GM23338 (cell line): ENCODE data around the gene EYA2. TPM values are rescaled to one million over a fixed set of nuclear protein-coding genes. Genes with fewer than 3 reads are reported as not detected.

Experiments
- ATAC-seq: fragments of 200-7000 bp; cut with Tn5 transposase; 3 replicates; pipeline ENCODE4 v1.9.1; 2020
- DNase-seq: peaks from one replicate; pipeline ENCODE4 v3.0.0-alpha.2; 2015; ENCODE audit warnings: low spot score
- H2AFZ ChIP-seq: fragments of 200-600 bp; sonication (generic); 2 replicates; pipeline ENCODE4 v1.8.0; 2016; ENCODE audit warnings: antibody characterized with exemption, mild to moderate bottlenecking, moderate library complexity
- H3F3A ChIP-seq: fragments of 200-600 bp; sonication (generic); replicated peaks from 2 replicates; pipeline ENCODE4 v1.8.0; 2017; ENCODE audit warnings: antibody characterized with exemption, mixed run types, low read depth
- H3K27ac ChIP-seq: fragments of 200-600 bp; sonication (generic); 2 replicates; pipeline ENCODE4 v1.6.1; 2016; ENCODE audit warnings: low read depth
- H3K27me3 ChIP-seq: fragments of 200-600 bp; sonication (generic); 2 replicates; pipeline ENCODE4 v1.8.0; 2016; ENCODE audit warnings: mild to moderate bottlenecking, mixed run types, moderate library complexity; ENCODE audit not compliant: insufficient read depth
- H3K36me3 ChIP-seq: fragments of 200-600 bp; sonication (generic); 2 replicates; pipeline ENCODE4 v1.8.0; 2016; ENCODE audit warnings: mild to moderate bottlenecking; ENCODE audit not compliant: insufficient read depth
- H3K4me1 ChIP-seq: fragments of 200-600 bp; sonication (generic); 2 replicates; pipeline ENCODE4 v1.8.0; 2016; ENCODE audit warnings: mild to moderate bottlenecking, moderate library complexity; ENCODE audit not compliant: insufficient read depth
- H3K4me2 ChIP-seq: fragments of 200-600 bp; sonication (generic); 2 replicates; pipeline ENCODE4 v1.7.1; 2017; ENCODE audit warnings: mixed run types
- H3K4me3 ChIP-seq: fragments of 200-600 bp; sonication (generic); 2 replicates; pipeline ENCODE4 v1.6.1; 2016; ENCODE audit warnings: mixed run types
- H3K79me2 ChIP-seq: fragments of 200-600 bp; sonication (generic); replicated peaks from 2 replicates; pipeline ENCODE4 v1.8.0; 2017; ENCODE audit warnings: mild to moderate bottlenecking; ENCODE audit not compliant: insufficient read depth
- H3K9me2 ChIP-seq: fragments of 200-600 bp; sonication (generic); 2 replicates; pipeline ENCODE4 v1.8.0; 2017; ENCODE audit not compliant: insufficient read depth
- H4K20me1 ChIP-seq: fragments of 200-600 bp; sonication (generic); replicated peaks from 2 replicates; pipeline ENCODE4 v1.8.0; 2017; ENCODE audit warnings: mild to moderate bottlenecking; ENCODE audit not compliant: insufficient read depth
- H3K27ac Mint-ChIP-seq: 2 replicates; pipeline ENCODE4 v1.8.0; 2020; ENCODE audit warnings: inconsistent platforms, mild to moderate bottlenecking, moderate library complexity, mixed read lengths
- H3K27me3 Mint-ChIP-seq: 3 replicates; pipeline ENCODE4 v1.8.0; 2022; ENCODE audit warnings: low read depth, mild to moderate bottlenecking, moderate library complexity, mixed read lengths, inconsistent platforms; ENCODE audit not compliant: insufficient read depth, poor library complexity
- H3K36me3 Mint-ChIP-seq: 3 replicates; pipeline ENCODE4 v1.8.0; 2021; ENCODE audit warnings: low read depth, mild to moderate bottlenecking, inconsistent platforms, moderate library complexity, mixed read lengths
- H3K4me1 Mint-ChIP-seq: 3 replicates; pipeline ENCODE4 v1.8.0; 2020; ENCODE audit warnings: mild to moderate bottlenecking, inconsistent platforms, mixed read lengths
- H3K4me3 Mint-ChIP-seq: 3 replicates; pipeline ENCODE4 v1.8.0; 2021; ENCODE audit warnings: moderate library complexity, mild to moderate bottlenecking, inconsistent platforms, mixed read lengths
- H3K9me3 Mint-ChIP-seq: 3 replicates; pipeline ENCODE4 v1.8.0; 2020; ENCODE audit warnings: moderate library complexity, mild to moderate bottlenecking, inconsistent platforms, mixed read lengths
- CREB1 ChIP-seq: fragments of 250-450 bp; sonication (Bioruptor Pico); IDR thresholded peaks from 2 replicates; pipeline ENCODE4 v1.5.0; 2020; ENCODE audit warnings: low read depth, mild to moderate bottlenecking, moderate library complexity
- EZH2 ChIP-seq: fragments of 200-600 bp; sonication (generic); IDR thresholded peaks from one replicate; pipeline ENCODE4 v1.8.0; 2017; ENCODE audit warnings: antibody characterized with exemption, mild to moderate bottlenecking, low read depth; ENCODE audit not compliant: unreplicated experiment
- EZH2phosphoT487 ChIP-seq: fragments of 200-600 bp; sonication (generic); IDR thresholded peaks from one replicate; pipeline ENCODE4 v1.8.1; 2018; ENCODE audit warnings: antibody characterized with exemption; ENCODE audit not compliant: unreplicated experiment
- JUNB ChIP-seq: IDR thresholded peaks from one replicate; pipeline ENCODE4 v1.6.1; 2016; ENCODE audit warnings: antibody characterized with exemption; ENCODE audit not compliant: unreplicated experiment
- NANOG ChIP-seq: IDR thresholded peaks from 2 replicates; pipeline ENCODE4 v1.6.1; 2016; ENCODE audit warnings: antibody characterized with exemption, borderline replicate concordance
- POLR2AphosphoS5 ChIP-seq: IDR thresholded peaks from 2 replicates; pipeline ENCODE4 v1.6.1; 2016; ENCODE audit warnings: antibody characterized with exemption, low read depth
- STAT1 ChIP-seq: IDR thresholded peaks from one replicate; pipeline ENCODE4 v1.6.1; 2016; ENCODE audit warnings: antibody characterized with exemption; ENCODE audit not compliant: unreplicated experiment
- ZNF114 ChIP-seq: fragments of 250-450 bp; sonication (Bioruptor Pico); IDR thresholded peaks from 2 replicates; pipeline ENCODE4 v1.5.0; 2020; ENCODE audit warnings: mild to moderate bottlenecking, moderate library complexity
- ZNF331 ChIP-seq: fragments of 250-450 bp; sonication (Bioruptor Pico); IDR thresholded peaks from 2 replicates; pipeline ENCODE4 v1.5.0; 2020; ENCODE audit warnings: low read depth, mild to moderate bottlenecking, moderate library complexity
- polyA plus RNA-seq: library from polyadenylated mRNA; unstranded; fragments of >200 nt; fragmentation: Nextera tagmentation; extraction: Ambion mirVana; gene quantifications from 2 replicates; pipeline ENCODE4 v1.2.1, GENCODE V29; 2016
- total RNA-seq: library from RNA; depleted of rRNA; stranded (reverse); fragments of >200 nt; shearing (Covaris generic); gene quantifications from 2 replicates; pipeline ENCODE4 v1.2.3, GENCODE V29; 2014
- TF ChIP-seq, protein P1 (sequence below): IDR thresholded peaks from 2 replicates; pipeline ENCODE4 v1.6.1; 2016; ENCODE audit warnings: antibody characterized with exemption
- TF ChIP-seq, protein P2 (sequence below): IDR thresholded peaks from one replicate; pipeline ENCODE4 v1.6.1; 2018; ENCODE audit warnings: antibody characterized with exemption; ENCODE audit not compliant: unreplicated experiment
- TF ChIP-seq, protein P3 (sequence below), 2 experiments: fragments of 200-600 bp in 1 of 2; sonication (generic) in 1 of 2; conservative IDR thresholded peaks; 2 replicates each; pipeline versions ENCODE4 v1.5.1 to v1.6.1; 2016 to 2017; ENCODE audit warnings: antibody characterized with exemption in 2 of 2, low read depth in 2 of 2, mild to moderate bottlenecking in 2 of 2, moderate library complexity in 1 of 2

EYA2 gene
- total and polyA plus RNA-seq, 2 experiments from 2014 or later = 0.50 to 0.56 TPM

DNA sequence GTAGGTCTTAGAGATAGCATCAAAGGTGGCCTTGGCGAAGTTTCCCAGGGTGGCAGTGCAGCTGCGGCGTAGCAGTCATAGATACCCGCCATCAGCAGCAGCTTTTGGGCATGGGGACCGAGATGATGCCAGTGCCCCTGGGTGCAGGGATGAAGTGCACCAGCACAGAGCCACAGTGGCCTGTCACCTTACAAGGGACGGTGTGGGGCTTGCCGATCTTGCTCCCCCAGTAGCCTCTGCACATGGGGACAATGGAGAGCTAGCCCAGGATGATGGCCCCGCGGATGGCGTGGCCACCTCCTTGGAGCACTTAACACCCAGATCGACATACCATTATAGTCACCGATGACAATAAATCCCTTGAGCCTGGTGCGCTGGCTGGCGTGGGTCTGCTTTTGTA lies 266.3 kb downstream of the EYA2 start (continued):
- TF ChIP-seq CREB1 (no peak), POLR2AphosphoS5 (no peak), EZH2phosphoT487 (no peak), JUNB (no peak), NANOG (no peak), EZH2 (no peak)
- TF ChIP-seq, protein P1, sequence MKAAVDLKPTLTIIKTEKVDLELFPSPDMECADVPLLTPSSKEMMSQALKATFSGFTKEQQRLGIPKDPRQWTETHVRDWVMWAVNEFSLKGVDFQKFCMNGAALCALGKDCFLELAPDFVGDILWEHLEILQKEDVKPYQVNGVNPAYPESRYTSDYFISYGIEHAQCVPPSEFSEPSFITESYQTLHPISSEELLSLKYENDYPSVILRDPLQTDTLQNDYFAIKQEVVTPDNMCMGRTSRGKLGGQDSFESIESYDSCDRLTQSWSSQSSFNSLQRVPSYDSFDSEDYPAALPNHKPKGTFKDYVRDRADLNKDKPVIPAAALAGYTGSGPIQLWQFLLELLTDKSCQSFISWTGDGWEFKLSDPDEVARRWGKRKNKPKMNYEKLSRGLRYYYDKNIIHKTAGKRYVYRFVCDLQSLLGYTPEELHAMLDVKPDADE = no peak
- TF ChIP-seq, protein P2, sequence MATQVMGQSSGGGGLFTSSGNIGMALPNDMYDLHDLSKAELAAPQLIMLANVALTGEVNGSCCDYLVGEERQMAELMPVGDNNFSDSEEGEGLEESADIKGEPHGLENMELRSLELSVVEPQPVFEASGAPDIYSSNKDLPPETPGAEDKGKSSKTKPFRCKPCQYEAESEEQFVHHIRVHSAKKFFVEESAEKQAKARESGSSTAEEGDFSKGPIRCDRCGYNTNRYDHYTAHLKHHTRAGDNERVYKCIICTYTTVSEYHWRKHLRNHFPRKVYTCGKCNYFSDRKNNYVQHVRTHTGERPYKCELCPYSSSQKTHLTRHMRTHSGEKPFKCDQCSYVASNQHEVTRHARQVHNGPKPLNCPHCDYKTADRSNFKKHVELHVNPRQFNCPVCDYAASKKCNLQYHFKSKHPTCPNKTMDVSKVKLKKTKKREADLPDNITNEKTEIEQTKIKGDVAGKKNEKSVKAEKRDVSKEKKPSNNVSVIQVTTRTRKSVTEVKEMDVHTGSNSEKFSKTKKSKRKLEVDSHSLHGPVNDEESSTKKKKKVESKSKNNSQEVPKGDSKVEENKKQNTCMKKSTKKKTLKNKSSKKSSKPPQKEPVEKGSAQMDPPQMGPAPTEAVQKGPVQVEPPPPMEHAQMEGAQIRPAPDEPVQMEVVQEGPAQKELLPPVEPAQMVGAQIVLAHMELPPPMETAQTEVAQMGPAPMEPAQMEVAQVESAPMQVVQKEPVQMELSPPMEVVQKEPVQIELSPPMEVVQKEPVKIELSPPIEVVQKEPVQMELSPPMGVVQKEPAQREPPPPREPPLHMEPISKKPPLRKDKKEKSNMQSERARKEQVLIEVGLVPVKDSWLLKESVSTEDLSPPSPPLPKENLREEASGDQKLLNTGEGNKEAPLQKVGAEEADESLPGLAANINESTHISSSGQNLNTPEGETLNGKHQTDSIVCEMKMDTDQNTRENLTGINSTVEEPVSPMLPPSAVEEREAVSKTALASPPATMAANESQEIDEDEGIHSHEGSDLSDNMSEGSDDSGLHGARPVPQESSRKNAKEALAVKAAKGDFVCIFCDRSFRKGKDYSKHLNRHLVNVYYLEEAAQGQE = no peak
- TF ChIP-seq, protein P3, sequence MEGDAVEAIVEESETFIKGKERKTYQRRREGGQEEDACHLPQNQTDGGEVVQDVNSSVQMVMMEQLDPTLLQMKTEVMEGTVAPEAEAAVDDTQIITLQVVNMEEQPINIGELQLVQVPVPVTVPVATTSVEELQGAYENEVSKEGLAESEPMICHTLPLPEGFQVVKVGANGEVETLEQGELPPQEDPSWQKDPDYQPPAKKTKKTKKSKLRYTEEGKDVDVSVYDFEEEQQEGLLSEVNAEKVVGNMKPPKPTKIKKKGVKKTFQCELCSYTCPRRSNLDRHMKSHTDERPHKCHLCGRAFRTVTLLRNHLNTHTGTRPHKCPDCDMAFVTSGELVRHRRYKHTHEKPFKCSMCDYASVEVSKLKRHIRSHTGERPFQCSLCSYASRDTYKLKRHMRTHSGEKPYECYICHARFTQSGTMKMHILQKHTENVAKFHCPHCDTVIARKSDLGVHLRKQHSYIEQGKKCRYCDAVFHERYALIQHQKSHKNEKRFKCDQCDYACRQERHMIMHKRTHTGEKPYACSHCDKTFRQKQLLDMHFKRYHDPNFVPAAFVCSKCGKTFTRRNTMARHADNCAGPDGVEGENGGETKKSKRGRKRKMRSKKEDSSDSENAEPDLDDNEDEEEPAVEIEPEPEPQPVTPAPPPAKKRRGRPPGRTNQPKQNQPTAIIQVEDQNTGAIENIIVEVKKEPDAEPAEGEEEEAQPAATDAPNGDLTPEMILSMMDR (conservative IDR thresholded peaks at IDR 0.05; ENCODE audit: low read depth in 2 of 2) = no peak

DNA sequence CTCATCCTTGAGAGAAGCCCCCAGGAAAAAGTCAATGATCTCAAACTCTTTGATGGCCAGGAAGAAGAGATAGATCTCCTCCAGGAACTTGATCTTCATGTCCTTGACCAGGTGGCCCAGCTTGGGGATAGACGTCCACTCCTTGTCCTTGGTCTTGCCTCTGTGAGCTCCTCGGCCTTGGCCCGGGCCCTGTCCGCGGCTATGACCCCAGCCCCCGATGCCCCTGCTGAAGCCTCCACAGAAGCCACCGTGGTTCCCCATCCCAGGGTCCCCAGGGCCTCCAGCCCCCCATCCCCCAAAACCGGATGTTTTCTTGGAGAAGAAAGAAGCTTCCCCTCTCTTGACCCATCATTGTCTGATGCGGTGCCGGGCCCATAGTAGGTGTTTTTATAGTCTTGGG lies 266.8 kb downstream of the EYA2 start:
- no peaks in the 10 kb centered on the region for H3K27me3 Mint-ChIP-seq
- H3K27me3 ChIP-seq = no peaks in the 10 kb centered on the region
- H3K79me2 ChIP-seq = no peaks in the 10 kb centered on the region
- ATAC-seq (no peak), DNase-seq (no peak)
- no peak overlapping the region for H3K27ac ChIP-seq
- no peaks in the 10 kb centered on the region for H3F3A ChIP-seq
- H3K9me3 Mint-ChIP-seq = peaks cover 3% of the 10 kb centered on the region; the same call in 2 of the 3 replicates
- no peaks in the 10 kb centered on the region; the same call in 1 of the 2 replicates for H3K4me1 ChIP-seq
- no peak overlapping the region for H2AFZ ChIP-seq
- H3K9me2 ChIP-seq = 0 out of 2 replicates have a peak, but pooled peaks cover 5% of the 10 kb centered on the region
- H3K36me3 Mint-ChIP-seq = no peaks in the 10 kb centered on the region
- H3K27ac Mint-ChIP-seq = no peak overlapping the region
- no peak overlapping the region for H3K4me2 ChIP-seq
- no peaks in the 10 kb centered on the region for H4K20me1 ChIP-seq
- peaks cover 4% of the 10 kb centered on the region; the same call in 2 of the 3 replicates for H3K4me1 Mint-ChIP-seq
- H3K4me3 ChIP-seq = no peak overlapping the region
- no peak overlapping the region for H3K4me3 Mint-ChIP-seq
- H3K36me3 ChIP-seq = no peaks in the 10 kb centered on the region; the same call in 1 of the 2 replicates
- no peak for TF ChIP-seq NANOG
- no peak for TF ChIP-seq EZH2phosphoT487
- no peak for TF ChIP-seq EZH2
- TF ChIP-seq POLR2AphosphoS5 = no peak
- TF ChIP-seq, protein P1 = no peak
- TF ChIP-seq, protein P2 = no peak
- no peak for TF ChIP-seq STAT1
- TF ChIP-seq CREB1 = no peak
- TF ChIP-seq, protein P3 (conservative IDR thresholded peaks at IDR 0.05; ENCODE audit: low read depth in 2 of 2) = no peak
- TF ChIP-seq ZNF331 (CRISPR knock-in tag) = no peak
- no peak for TF ChIP-seq ZNF114 (CRISPR knock-in tag)
- TF ChIP-seq JUNB = no peak
